Measurements from ENCODE around the gene SLC7A6. TPM values are rescaled to one million over a fixed set of nuclear protein-coding genes. Genes with fewer than 3 reads are reported as not detected.

The SLC7A6 gene
- total RNA-seq, 1 donor from 2014 or later, result 50.7 TPM

GRCh38 chr16:68263559-68264127, 683 bp upstream of the SLC7A6 start:
- H3K27ac Mint-ChIP-seq (ENCODE audit: unreplicated experiment), result peak overlapping the region; percentile 99
- peak overlapping the region; percentile 89 for H3K4me3 Mint-ChIP-seq (ENCODE audit: unreplicated experiment)
- peaks cover 27% of the 10 kb centered on the region for H3K4me1 Mint-ChIP-seq (ENCODE audit: unreplicated experiment)
- no peak for TF ChIP-seq CTCF (IDR thresholded peaks at IDR 0.05)
- H3K9me3 Mint-ChIP-seq (ENCODE audit: unreplicated experiment), result no peaks in the 10 kb centered on the region
- no peak for DNase-seq (ENCODE audit: extremely low spot score, unreplicated experiment)
- H3K27me3 Mint-ChIP-seq (ENCODE audit: unreplicated experiment), result no peaks in the 10 kb centered on the region
- H3K36me3 Mint-ChIP-seq (ENCODE audit: unreplicated experiment), result peaks cover 6% of the 10 kb centered on the region

GRCh38 chr16:68265078-68265920, 973 bp downstream of the SLC7A6 start:
- Mint-ChIP-seq H3K27ac (ENCODE audit: unreplicated experiment) (peak overlapping the region; percentile 98), H3K9me3 (ENCODE audit: unreplicated experiment) (no peaks in the 10 kb centered on the region), H3K4me3 (ENCODE audit: unreplicated experiment) (peak overlapping the region; percentile 96), H3K27me3 (ENCODE audit: unreplicated experiment) (no peaks in the 10 kb centered on the region), H3K4me1 (ENCODE audit: unreplicated experiment) (peaks cover 30% of the 10 kb centered on the region), H3K36me3 (ENCODE audit: unreplicated experiment) (peaks cover 1% of the 10 kb centered on the region)
- no peak for DNase-seq (ENCODE audit: extremely low spot score, unreplicated experiment)
- no peak for TF ChIP-seq CTCF (IDR thresholded peaks at IDR 0.05)

- H3K27ac Mint-ChIP-seq (ENCODE audit: unreplicated experiment), result peak overlapping the region; percentile 57
- H3K27me3 Mint-ChIP-seq (ENCODE audit: unreplicated experiment), result no peaks in the 10 kb centered on the region
- peaks cover 4% of the 10 kb centered on the region for H3K36me3 Mint-ChIP-seq (ENCODE audit: unreplicated experiment)
- H3K4me1 Mint-ChIP-seq (ENCODE audit: unreplicated experiment), result peaks cover 33% of the 10 kb centered on the region
- DNase-seq (ENCODE audit: extremely low spot score, unreplicated experiment), result no peak
- TF ChIP-seq CTCF (IDR thresholded peaks at IDR 0.05), result no peak
- H3K4me3 Mint-ChIP-seq (ENCODE audit: unreplicated experiment), result no peak overlapping the region
- H3K9me3 Mint-ChIP-seq (ENCODE audit: unreplicated experiment), result no peaks in the 10 kb centered on the region
Observed at GRCh38 chr16:68267612-68268405, 3.5 kb downstream of the SLC7A6 start.

GRCh38 chr16:68269793-68270192, 5.5 kb downstream of the SLC7A6 start:
- no peak for DNase-seq (ENCODE audit: extremely low spot score, unreplicated experiment)
- no peak overlapping the region for H3K4me3 Mint-ChIP-seq (ENCODE audit: unreplicated experiment)
- H3K4me1 Mint-ChIP-seq (ENCODE audit: unreplicated experiment), result peaks cover 27% of the 10 kb centered on the region
- no peaks in the 10 kb centered on the region for H3K27me3 Mint-ChIP-seq (ENCODE audit: unreplicated experiment)
- H3K36me3 Mint-ChIP-seq (ENCODE audit: unreplicated experiment), result peaks cover 6% of the 10 kb centered on the region
- peak overlapping the region; percentile 57 for H3K27ac Mint-ChIP-seq (ENCODE audit: unreplicated experiment)
- H3K9me3 Mint-ChIP-seq (ENCODE audit: unreplicated experiment), result no peaks in the 10 kb centered on the region
- no peak for TF ChIP-seq CTCF (IDR thresholded peaks at IDR 0.05)

GRCh38 chr16:68270353-68270752, 6.0 kb downstream of the SLC7A6 start:
- no peak overlapping the region for H3K4me3 Mint-ChIP-seq (ENCODE audit: unreplicated experiment)
- TF ChIP-seq CTCF (IDR thresholded peaks at IDR 0.05), result no peak
- no peak overlapping the region for H3K27ac Mint-ChIP-seq (ENCODE audit: unreplicated experiment)
- DNase-seq (ENCODE audit: extremely low spot score, unreplicated experiment), result no peak
- H3K4me1 Mint-ChIP-seq (ENCODE audit: unreplicated experiment), result peaks cover 24% of the 10 kb centered on the region
- H3K9me3 Mint-ChIP-seq (ENCODE audit: unreplicated experiment), result no peaks in the 10 kb centered on the region
- no peaks in the 10 kb centered on the region for H3K27me3 Mint-ChIP-seq (ENCODE audit: unreplicated experiment)
- H3K36me3 Mint-ChIP-seq (ENCODE audit: unreplicated experiment), result peaks cover 6% of the 10 kb centered on the region
